ENCODE measurements around the gene CAPN10.

GRCh38 chr2:240577281-240578109, 9.0 kb upstream of the CAPN10 start:
- TF ChIP-seq CTCF (IDR thresholded peaks at IDR 0.05) = no peak
- TF ChIP-seq POLR2A (IDR thresholded peaks at IDR 0.05) = no peak

Measured in vagina (tissue), 2 donors.